Measurements from ENCODE around the gene SLCO4A1.

DNA sequence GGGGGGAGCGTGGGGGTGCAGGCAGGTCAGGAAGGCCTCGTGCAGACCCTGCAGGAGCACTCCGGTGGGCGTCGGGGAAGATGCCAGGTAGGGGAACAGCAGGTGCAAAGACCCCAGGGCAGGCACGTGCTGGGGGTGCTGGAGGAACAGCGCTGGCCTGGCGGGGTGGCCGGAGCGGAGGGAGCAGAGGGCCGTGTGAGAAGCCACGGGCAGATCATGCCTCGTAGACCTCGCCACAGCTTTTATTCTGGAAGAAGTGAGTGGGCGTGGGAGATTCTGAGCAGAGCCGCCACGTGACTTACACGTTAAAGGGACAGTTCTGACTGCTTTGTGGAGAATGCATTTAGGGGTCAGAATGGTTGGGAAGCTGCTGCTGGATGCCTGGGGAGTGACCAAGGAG is 75.6 kb downstream of the SLCO4A1 start:
- TF ChIP-seq EZH2 (IDR thresholded peaks at IDR 0.05; ENCODE audit: insufficient read depth, poor library complexity, severe bottlenecking) (no peak), EZH2phosphoT487 (IDR thresholded peaks at IDR 0.05; ENCODE audit: insufficient read depth, low read depth) (no peak)

All from GM23248 (cell line).